H1 (cell line): ENCODE results near the gene SRPK3. TPM values are rescaled to one million over a fixed set of nuclear protein-coding genes. Genes with fewer than 3 reads are reported as not detected.

Source experiments
- CBX8 ChIP-seq: fragments of 300-800, 300-1000 bp; sonication (generic); IDR thresholded peaks from 2 replicates; pipeline ENCODE4 v1.7.1; 2016; ENCODE audit warnings: low read depth, low read length, borderline replicate concordance
- GABPA ChIP-seq: IDR thresholded peaks from 2 replicates; pipeline ENCODE4 v1.6.1; 2011; ENCODE audit warnings: mild to moderate bottlenecking, low read length, moderate library complexity, borderline replicate concordance; ENCODE audit not compliant: insufficient read depth
- polyA plus RNA-seq, 7 experiments: library from polyadenylated mRNA; depleted of rRNA in 3 of 7; stranded (reverse) in 5 of 7; unstranded in 2 of 7; fragments of >200 nt in 5 of 7; fragments of 200-250 nt in 2 of 7; gene quantifications; 1 replicate in 5 of 7; 2 replicates in 1 of 7; 4 replicates in 1 of 7; pipeline versions ENCODE4 v1.2.1 to v1.2.3, GENCODE V29; 2011 to 2013; ENCODE audit warnings: missing spikeins in 2 of 7, mixed read lengths in 2 of 7
- total RNA-seq: library from RNA; stranded (reverse); fragmentation: NEBNext Ultra II Directional; extraction: Animal tissue kit (Norgen Biotek cat#: 25700); gene quantifications from 2 replicates; pipeline ENCODE4 v1.2.1, GENCODE V29; 2021

SRPK3 gene
- total and polyA plus RNA-seq, 2 of the 8 experiments (the other 6 are each of a cell fraction or from before 2014, with no cell fraction given) = not detected

DNA sequence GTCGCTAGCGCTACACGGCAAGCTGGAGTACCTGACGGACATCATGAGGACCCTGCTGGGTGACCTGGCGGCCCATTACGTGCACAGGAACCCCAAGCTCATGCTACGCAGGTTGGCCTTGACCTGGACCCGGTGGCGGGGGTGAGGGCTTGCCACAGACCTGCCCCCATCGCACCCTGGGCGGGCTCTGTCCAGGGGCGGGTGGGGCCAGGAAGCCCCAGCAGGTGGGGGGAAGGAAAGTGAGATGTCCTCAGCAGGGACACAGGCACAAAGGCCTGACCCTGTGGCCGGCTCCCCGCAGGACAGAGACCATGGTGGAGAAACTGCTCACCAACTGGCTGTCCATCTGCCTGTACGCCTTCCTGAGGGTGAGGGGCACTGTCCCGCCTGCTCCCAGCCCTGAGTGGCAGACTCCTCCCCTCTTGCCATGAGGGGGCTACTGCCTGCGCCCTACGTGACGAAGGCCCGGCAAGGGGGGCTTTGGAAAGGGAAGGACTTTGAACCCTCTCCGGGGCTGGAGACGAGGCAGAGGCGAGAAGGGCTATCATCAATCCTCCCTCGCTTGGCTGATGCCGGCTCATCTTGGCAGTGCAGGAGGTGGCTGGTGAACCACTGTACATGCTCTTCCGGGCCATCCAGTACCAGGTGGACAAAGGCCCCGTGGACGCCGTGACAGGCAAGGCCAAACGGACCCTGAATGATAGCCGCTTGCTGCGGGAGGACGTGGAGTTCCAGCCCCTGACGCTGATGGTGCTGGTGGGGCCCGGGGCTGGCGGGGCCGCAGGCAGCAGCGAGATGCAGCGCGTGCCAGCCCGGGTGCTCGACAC is 5.3 kb upstream of the SRPK3 start (continued):
- TF ChIP-seq CBX8 (no peak), GABPA (no peak)
